Mesothelial cell of epicardium (in vitro differentiated cells): Measurements from ENCODE around the gene EPPIN. TPM values are rescaled to one million over a fixed set of nuclear protein-coding genes. Genes with fewer than 3 reads are reported as not detected.

ENCODE experiments used
- DNase-seq, 2 experiments: peaks; one replicate each; pipeline ENCODE4 v3.0.0; 2021; ENCODE audit warnings: low spot score in 2 of 2; ENCODE audit not compliant: unreplicated experiment in 2 of 2
- H3K27ac Mint-ChIP-seq: 2 replicates; pipeline ENCODE4 v1.8.0; 2021; ENCODE audit warnings: mixed read lengths
- H3K27me3 Mint-ChIP-seq: 2 replicates; pipeline ENCODE4 v1.8.0; 2021; ENCODE audit warnings: low read depth, mixed read lengths
- H3K36me3 Mint-ChIP-seq: 2 replicates; pipeline ENCODE4 v1.8.0; 2021; ENCODE audit warnings: mixed read lengths
- H3K4me1 Mint-ChIP-seq: 2 replicates; pipeline ENCODE4 v1.8.0; 2021; ENCODE audit warnings: mixed read lengths
- H3K4me3 Mint-ChIP-seq: 2 replicates; pipeline ENCODE4 v1.8.0; 2021; ENCODE audit warnings: mild to moderate bottlenecking, moderate library complexity, mixed read lengths
- H3K9me3 Mint-ChIP-seq: 2 replicates; pipeline ENCODE4 v1.8.0; 2021; ENCODE audit warnings: mixed read lengths
- total RNA-seq: library from RNA; stranded (reverse); gene quantifications from 3 replicates; pipeline ENCODE4 v1.2.1, GENCODE V29; 2021
- TF ChIP-seq, protein P1 (sequence below): fragments of 200-600 bp; sonication (generic); IDR thresholded peaks from one replicate; pipeline ENCODE4 v1.5.0; 2021; ENCODE audit warnings: antibody characterized with exemption; ENCODE audit not compliant: unreplicated experiment

EPPIN gene
- total RNA-seq, 1 donor from 2014 or later: not detected

DNA sequence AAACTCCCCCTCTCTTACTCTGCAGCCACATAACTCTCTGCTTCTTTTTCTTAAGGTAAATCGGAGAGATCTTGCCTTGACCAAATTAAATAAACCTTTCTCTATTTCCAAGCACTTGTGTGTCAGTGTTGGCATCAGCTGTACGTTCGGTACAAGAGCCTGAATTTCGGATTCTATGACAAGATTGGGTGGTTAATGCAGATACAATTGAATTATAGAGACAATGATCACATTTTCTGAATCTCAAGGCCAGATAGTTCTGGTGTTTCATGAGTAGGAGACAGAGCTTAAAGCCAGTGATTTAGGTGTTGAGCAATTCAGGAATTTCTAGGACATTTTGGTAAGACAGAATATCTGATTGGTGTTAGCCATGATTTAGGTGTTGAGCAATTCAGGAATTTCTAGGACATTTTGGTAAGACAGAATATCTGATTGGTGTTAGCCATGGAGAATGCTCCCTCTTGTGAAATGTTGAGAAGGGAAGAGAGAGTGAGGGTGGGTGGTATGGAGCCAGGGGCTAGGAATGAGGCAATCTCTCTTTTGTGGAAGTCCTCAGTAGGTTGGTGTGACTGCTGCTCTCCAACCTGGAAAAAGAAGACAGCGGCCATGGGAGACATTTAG lies 36.8 kb downstream of the EPPIN start:
- peaks cover 3% of the 10 kb centered on the region for H3K9me3 Mint-ChIP-seq
- no peaks in the 10 kb centered on the region for H3K36me3 Mint-ChIP-seq
- H3K4me1 Mint-ChIP-seq: peaks cover 9% of the 10 kb centered on the region
- no peak overlapping the region for H3K4me3 Mint-ChIP-seq
- no peak overlapping the region for H3K27ac Mint-ChIP-seq
- peaks cover 22% of the 10 kb centered on the region for H3K27me3 Mint-ChIP-seq
- no peak for DNase-seq
- TF ChIP-seq, protein P1, sequence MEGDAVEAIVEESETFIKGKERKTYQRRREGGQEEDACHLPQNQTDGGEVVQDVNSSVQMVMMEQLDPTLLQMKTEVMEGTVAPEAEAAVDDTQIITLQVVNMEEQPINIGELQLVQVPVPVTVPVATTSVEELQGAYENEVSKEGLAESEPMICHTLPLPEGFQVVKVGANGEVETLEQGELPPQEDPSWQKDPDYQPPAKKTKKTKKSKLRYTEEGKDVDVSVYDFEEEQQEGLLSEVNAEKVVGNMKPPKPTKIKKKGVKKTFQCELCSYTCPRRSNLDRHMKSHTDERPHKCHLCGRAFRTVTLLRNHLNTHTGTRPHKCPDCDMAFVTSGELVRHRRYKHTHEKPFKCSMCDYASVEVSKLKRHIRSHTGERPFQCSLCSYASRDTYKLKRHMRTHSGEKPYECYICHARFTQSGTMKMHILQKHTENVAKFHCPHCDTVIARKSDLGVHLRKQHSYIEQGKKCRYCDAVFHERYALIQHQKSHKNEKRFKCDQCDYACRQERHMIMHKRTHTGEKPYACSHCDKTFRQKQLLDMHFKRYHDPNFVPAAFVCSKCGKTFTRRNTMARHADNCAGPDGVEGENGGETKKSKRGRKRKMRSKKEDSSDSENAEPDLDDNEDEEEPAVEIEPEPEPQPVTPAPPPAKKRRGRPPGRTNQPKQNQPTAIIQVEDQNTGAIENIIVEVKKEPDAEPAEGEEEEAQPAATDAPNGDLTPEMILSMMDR: no peak

DNA sequence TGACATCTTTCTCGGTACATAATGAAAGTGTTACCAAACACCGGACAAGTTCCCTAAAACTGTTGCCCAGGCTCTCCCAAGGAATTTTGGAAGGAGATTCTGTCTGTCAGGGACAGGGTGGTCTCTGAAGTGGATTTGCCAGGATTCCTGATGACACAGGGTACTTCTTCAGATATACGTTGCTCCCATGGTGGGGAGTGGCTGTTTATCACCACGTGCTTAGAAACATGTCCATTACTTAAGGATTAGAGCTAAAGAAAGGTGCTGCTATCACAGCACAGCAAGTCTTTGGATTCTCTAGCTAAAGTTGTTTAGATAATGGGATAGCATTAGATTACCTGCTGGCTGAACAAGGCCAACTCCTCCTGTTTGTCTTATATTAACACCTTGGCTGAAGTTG lies 38.1 kb downstream of the EPPIN start:
- TF ChIP-seq, protein P1: no peak
- no peak overlapping the region for H3K27ac Mint-ChIP-seq
- peaks cover 21% of the 10 kb centered on the region for H3K27me3 Mint-ChIP-seq
- peaks cover 3% of the 10 kb centered on the region for H3K9me3 Mint-ChIP-seq
- peaks cover 9% of the 10 kb centered on the region for H3K4me1 Mint-ChIP-seq
- no peak for DNase-seq
- H3K36me3 Mint-ChIP-seq: no peaks in the 10 kb centered on the region
- H3K4me3 Mint-ChIP-seq: no peak overlapping the region

DNA sequence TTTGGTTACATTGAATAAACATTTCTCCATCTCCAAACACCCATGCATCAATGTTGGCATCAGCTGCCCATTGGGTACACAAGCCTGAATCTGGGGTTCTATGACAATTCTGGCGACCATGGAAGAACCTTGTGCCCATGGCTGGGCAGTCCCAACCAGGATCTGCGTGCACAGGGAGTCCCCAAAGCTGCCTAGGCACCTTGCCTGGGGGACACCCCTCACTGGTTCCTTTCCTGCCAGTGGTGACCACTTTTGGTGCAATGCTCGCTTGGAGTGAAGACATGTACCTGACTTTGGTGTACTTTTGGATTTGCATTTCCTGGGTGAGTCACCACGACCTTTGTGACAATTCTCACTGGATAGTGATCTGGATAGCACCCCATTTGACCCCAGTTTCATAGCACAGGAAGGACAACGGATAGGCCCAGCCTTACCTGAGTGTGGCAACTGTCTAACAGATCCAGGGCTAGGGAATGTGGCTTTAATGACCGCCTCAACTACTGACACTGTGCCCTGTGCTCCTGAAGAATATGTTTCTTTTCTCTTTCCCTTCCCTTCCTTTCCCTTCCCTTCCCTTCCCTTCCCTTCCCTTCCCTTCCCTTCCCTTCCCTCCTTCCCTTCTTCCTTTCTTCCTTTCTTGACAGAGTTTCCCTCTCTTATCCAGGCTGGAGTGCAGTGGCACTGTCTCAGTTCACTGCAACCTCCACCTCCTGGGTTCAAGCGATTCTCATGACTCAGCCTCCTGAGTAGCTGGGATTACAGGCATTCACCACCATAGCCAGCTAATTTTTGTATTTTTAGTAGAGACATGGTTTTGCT lies 38.9 kb downstream of the EPPIN start:
- DNase-seq: no peak
- peaks cover 15% of the 10 kb centered on the region for H3K27me3 Mint-ChIP-seq
- no peak overlapping the region for H3K4me3 Mint-ChIP-seq
- TF ChIP-seq, protein P1: no peak
- H3K9me3 Mint-ChIP-seq: peaks cover 3% of the 10 kb centered on the region
- H3K27ac Mint-ChIP-seq: no peak overlapping the region
- no peaks in the 10 kb centered on the region for H3K36me3 Mint-ChIP-seq
- peaks cover 9% of the 10 kb centered on the region for H3K4me1 Mint-ChIP-seq

DNA sequence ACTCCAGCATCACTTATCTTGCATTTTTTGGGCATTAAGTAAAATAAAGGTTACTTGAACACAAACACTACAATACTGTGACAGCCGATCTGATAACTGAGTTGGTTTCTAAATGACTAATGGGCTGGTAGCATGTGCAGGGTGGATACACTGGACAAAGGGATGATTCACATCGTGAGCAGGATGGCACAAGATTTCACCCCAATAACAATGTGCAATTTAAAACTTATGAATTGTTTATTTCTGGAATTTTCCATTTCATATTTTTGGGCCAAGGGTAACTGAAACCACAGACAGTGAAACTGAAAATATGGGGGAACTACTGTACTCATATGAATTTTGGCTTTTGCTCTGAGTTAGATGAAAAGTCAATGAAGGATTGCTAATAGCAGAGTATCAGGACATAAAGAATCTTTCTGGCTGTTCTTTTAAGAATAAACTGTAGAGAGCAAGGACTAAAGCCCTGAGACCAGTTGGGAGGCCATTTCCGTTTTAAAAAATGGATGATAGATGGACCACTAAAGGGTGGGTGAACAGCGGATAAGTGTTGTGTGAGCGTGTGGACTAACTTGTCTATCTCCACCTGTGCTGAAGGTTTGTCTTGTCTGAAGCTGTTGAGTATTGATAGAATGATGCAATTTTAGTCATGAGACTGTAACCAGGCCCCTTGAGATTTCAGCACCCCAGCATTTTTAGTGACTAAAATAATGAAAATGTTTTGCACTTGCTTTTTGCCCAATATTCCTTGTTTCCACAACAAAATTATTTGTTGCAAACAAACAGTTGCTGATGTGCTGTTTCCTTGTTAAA lies 40.0 kb downstream of the EPPIN start:
- Mint-ChIP-seq H3K9me3 (peaks cover 2% of the 10 kb centered on the region), H3K4me1 (peaks cover 9% of the 10 kb centered on the region), H3K4me3 (no peak overlapping the region), H3K27me3 (peaks cover 16% of the 10 kb centered on the region), H3K36me3 (no peaks in the 10 kb centered on the region), H3K27ac (no peak overlapping the region)
- no peak for DNase-seq
- TF ChIP-seq, protein P1: no peak

DNA sequence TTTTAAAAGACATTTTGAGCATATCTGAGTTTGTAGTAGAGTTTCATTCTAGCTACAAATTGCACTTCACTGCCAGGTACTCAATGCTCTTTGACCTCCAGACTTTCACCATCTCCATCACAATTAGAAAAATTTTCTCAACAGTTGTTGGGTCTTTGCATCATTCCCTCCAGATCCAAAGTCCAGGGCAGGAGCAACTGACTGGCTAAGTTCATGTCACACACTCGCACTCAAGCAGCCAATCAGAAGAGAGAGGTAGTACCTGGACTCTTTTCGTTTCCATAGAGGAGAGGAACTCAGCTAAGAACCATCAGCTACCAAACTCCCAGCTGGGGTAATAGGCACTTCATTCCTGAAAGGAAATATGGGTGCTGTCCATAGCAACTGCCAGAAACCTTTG lies 40.8 kb downstream of the EPPIN start:
- Mint-ChIP-seq H3K27me3 (peaks cover 22% of the 10 kb centered on the region), H3K9me3 (no peaks in the 10 kb centered on the region), H3K27ac (no peak overlapping the region), H3K4me1 (peaks cover 9% of the 10 kb centered on the region), H3K36me3 (no peaks in the 10 kb centered on the region), H3K4me3 (no peak overlapping the region)
- TF ChIP-seq, protein P1: no peak
- DNase-seq: no peak
